Skeletal muscle tissue (tissue), 4 donors: ENCODE results near the gene NKX3-2. TPM values are rescaled to one million over a fixed set of nuclear protein-coding genes. Genes with fewer than 3 reads are reported as not detected.

ENCODE experiments used
- H3K27ac ChIP-seq: one replicate; pipeline ENCODE4 v1.7.0; 2013; ENCODE audit warnings: mild to moderate bottlenecking, low read depth, low read length, inconsistent platforms
- H3K27me3 ChIP-seq, 3 donors: one replicate each; pipeline ENCODE4 v1.7.0; 2013; ENCODE audit warnings: low read length in 3 of 3; ENCODE audit not compliant: control insufficient read depth in 3 of 3, insufficient read depth in 3 of 3
- H3K36me3 ChIP-seq, 3 donors: one replicate each; pipeline ENCODE4 v1.7.0; 2013; ENCODE audit warnings: low read length in 3 of 3; ENCODE audit not compliant: control insufficient read depth in 3 of 3, insufficient read depth in 3 of 3
- H3K4me1 ChIP-seq, 3 donors: one replicate each; pipeline ENCODE4 v1.7.0; 2013; ENCODE audit warnings: low read length in 3 of 3, mild to moderate bottlenecking in 3 of 3; ENCODE audit not compliant: control insufficient read depth in 3 of 3, insufficient read depth in 3 of 3
- H3K4me3 ChIP-seq, 3 donors: one replicate each; pipeline ENCODE4 v1.7.0; 2013; ENCODE audit warnings: low read length in 3 of 3
- H3K9ac ChIP-seq, 3 donors: one replicate each; pipeline ENCODE4 v1.7.0; 2013; ENCODE audit warnings: low read length in 3 of 3, mild to moderate bottlenecking in 3 of 3, moderate library complexity in 2 of 3, low read depth in 1 of 3
- H3K9me3 ChIP-seq, 3 donors: one replicate each; pipeline ENCODE4 v1.7.0; 2013; ENCODE audit warnings: low read length in 3 of 3; ENCODE audit not compliant: control insufficient read depth in 3 of 3
- total RNA-seq: library from RNA; depleted of rRNA; stranded (reverse); fragments of >200 nt; gene quantifications from one replicate; pipeline ENCODE4 v1.2.3, GENCODE V29; 2014
- donor health status: Osteomylitis.

NKX3-2 gene
- total RNA-seq, 1 donor from 2014 or later, result under 0.01 TPM

GRCh38 chr4:13492747-13493146 is 51.6 kb downstream of the NKX3-2 start:
- Histone ChIP-seq H3K4me3 (no peak overlapping the region), H3K27me3 (peaks cover 0 to 2% (median 2%) of the 10 kb centered on the region in 3 donors)

More at GRCh38 chr4:13492747-13493146, 51.6 kb downstream of the NKX3-2 start:
- H3K36me3 ChIP-seq, result no peaks in the 10 kb centered on the region
- no peak overlapping the region for H3K27ac ChIP-seq
- peaks cover 0 to 4% (median 0%) of the 10 kb centered on the region in 3 donors for H3K9me3 ChIP-seq
- H3K9ac ChIP-seq, result no peak overlapping the region
- H3K4me1 ChIP-seq, result no peaks in the 10 kb centered on the region

Other genes with a start within 250 kb of the NKX3-2 start
- gene RAB28, start 60.2 kb downstream of the NKX3-2 start, total RNA-seq, result 18.8 TPM
- gene BOD1L1, start 83.2 kb upstream of the NKX3-2 start, total RNA-seq, result 15.1 TPM